Endometrial microvascular endothelial cells (primary cell): ENCODE results near the gene MBD4. TPM values are rescaled to one million over a fixed set of nuclear protein-coding genes. Genes with fewer than 3 reads are reported as not detected.
"Not testable (repeated sequence)": the region's sequence is repeated elsewhere in the genome, so short reads cannot be mapped to it uniquely, and the experiment has no call there.

Source experiments
- in situ Hi-C: cut with HindIII; loops from 2 replicates; pipeline ENCODE4 v1.10.0; 2017; ENCODE audit warnings: low sequenced_read_pairs, low pct_unique_long_range_greater_than_20kb; ENCODE audit errors: inconsistent ontology term
- total RNA-seq: library from RNA; depleted of rRNA; stranded (reverse); fragments of >200 nt; gene quantifications from one replicate; pipeline ENCODE4 v1.2.3, GENCODE V29; 2015; ENCODE audit errors: inconsistent ontology term

MBD4 gene
- total RNA-seq = 28.1 TPM

GRCh38 chr3:129439817-129440617, at the start of gene MBD4, which contains the start of gene IFT122:
Gene MBD4 (minus strand): TSS chr3:129439948. CDS start chr3:129439833, 115 bp downstream.
Gene IFT122 (plus strand): TSS chr3:129440224. CDS start chr3:129440331, 107 bp downstream.
- in situ Hi-C loops = no loop called here

GRCh38 chr3:129489258-129489657, 49.5 kb upstream of the MBD4 start:
- in situ Hi-C loops = not testable (repeated sequence)

DNA sequence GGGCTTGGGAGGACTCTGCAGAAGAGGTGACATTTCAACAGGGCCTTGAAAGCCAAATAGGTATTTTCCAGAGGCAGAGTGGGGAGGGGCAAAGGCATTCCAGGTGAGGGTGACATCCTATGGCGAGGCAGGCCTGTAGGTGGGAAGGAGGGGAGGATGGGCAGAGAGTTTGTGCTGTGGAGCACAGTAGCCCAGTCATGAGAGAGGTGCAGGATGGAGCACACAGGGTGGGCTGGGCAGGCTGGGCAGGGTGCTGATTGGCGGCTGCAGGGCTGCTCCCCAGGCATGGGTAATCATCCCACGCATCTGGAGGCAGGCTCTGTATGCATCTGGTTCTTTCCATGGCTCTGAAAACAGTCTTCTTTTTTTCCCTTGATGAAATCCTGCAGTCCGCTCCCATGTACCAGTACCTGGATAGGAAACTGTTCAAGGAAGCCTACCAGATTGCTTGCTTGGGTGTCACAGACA, 48.2 kb upstream of the MBD4 start:
- in situ Hi-C loops = not testable (repeated sequence)

- in situ Hi-C loops = no loop called here
Measured at GRCh38 chr3:129487183-129487867, 47.6 kb upstream of the MBD4 start.

- in situ Hi-C loops = no loop called here
Measured at GRCh38 chr3:129486664-129487035, 46.9 kb upstream of the MBD4 start.

DNA sequence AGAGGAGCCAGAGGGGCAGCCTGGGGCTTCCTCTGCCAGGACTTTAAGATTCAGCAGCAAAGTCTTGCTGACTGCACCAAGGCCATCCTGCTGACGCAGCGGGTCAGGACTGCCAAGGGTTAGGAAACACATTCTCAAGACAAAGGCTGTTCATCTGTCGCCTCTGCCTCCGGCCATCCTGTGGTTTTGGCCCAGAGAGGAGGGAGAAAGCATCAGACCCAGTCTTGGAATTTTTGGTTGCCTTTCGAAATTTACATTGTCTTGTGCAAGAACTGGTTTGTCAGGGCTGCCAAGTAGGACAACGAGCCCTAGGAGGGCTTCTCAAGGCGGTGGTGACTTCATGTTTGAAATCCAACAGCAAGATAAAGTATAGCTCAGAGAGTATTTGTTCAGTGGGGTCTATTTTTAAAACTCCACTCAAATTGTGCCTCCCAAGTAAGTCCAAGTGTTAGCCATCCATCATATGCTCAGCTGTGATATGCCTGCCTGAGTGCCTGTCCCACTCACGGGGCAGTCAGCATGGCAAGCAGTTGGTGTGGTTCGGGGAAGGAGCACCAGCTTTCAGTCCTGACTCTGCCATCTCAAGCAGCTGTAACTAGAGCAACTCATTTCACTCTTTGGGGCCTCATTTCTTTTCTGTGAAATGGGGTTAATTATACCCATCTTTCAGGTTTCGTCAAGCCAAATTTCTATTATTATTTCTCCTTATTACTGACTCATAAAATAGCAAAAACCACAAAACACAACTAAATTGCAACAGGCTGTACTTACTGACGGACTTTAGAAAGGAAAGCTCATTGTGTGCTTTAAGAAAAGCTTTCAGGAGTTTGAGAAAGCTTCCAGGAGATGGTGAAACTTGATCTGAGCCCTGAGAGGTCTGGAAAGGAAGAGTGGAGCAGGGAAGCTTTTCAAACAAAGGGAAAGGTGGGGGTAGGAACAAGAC, 46.2 kb upstream of the MBD4 start:
- in situ Hi-C loops = no loop called here

GRCh38 chr3:129485146-129485545, 45.4 kb upstream of the MBD4 start:
- in situ Hi-C loops = not testable (repeated sequence)

DNA sequence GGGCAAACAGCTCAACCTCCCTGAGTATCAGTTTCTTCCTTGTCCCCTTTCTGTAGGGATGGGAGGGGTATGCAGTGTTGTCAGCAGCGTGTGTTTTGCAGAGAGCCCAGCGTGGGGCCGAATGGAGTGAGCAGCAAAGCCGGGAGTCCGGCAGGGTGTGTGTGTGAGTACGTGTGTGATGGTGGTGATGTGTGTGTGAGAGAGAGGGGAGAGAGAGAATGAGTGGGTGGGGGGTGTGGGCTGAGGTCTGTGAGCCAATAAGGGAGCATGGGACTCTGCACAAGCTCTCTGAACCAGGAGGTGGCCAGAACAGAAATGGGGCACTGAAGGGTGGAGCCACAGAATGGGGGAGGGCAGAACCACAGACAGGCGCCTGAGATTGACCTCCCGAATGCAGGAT, 44.1 kb upstream of the MBD4 start:
- in situ Hi-C loops = no loop called here

GRCh38 chr3:129482721-129483120, 43.0 kb upstream of the MBD4 start:
- in situ Hi-C loops = no loop called here

DNA sequence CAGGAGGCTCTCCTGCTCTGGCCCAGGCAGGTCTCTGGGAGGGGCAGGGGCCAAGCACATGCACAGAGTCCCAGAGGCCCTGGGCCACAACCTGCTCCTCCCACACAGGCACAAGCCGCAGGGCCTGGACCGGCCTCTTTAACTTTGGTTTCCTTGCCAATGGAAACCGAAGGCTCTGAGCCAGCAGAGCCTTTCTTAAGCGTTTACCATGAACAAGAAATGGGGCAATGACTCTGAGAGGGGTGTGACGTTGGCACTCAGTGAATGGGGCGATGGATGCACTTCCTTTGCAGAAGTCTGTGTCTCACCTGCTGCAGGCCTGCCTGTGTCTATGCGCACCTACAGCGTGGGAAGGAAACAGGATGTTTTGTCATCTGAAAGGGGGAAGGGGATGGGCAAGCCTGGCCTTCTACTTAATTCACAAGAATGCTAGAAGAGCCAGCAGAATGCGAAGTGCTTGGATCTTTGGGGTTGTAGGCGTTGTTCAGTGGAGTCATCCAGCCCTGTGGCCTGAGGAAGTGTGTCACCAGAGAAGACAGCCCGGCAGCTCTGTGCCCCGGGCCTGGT, 42.1 kb upstream of the MBD4 start:
- in situ Hi-C loops = no loop called here

- in situ Hi-C loops = not testable (repeated sequence)
Measured at GRCh38 chr3:129481225-129481765, 41.5 kb upstream of the MBD4 start.

- in situ Hi-C loops = no loop called here
Measured at GRCh38 chr3:129476586-129476985, 36.8 kb upstream of the MBD4 start.

- in situ Hi-C loops = no loop called here
Measured at GRCh38 chr3:129475863-129476262, 36.1 kb upstream of the MBD4 start.

DNA sequence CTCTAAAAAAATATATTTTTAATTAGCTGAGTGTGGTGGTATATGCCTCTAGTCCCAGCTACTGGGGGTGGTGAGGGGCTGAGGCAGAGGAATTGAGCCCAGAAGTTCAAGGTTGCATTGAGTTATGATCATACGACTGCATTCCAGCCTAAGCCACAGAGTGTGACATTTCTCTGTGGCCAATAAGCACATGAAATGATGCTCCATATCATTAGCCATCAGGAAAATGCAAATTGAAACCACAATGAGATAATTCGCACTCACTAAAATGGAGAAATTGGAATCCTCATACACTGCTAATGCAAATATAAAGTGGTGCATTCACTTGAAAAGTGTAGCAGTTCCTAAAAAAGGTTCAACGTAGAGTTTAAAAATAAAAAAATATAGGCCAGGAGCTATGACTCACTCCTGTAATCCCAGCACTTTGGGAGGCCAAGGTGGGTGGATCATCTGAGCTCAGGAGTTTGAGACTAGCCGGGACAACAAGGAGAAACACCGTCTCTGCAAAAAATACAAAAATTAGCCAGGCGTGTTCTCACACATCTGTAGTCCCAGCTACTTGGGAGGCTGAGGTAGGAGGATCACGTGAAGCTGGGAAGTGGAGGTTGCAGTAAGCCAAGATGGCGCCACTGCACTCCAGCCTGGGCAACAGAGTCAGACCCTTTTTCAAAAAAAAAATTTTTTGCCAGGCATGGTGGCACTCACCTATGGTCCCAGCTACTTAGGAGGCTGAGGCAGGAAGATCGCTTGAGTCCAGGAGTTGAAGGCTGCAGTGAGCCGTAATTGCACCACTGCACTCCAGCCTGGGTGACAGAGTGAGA, 35.4 kb upstream of the MBD4 start:
- in situ Hi-C loops = no loop called here

GRCh38 chr3:129473769-129474152, 34.0 kb upstream of the MBD4 start:
- in situ Hi-C loops = no loop called here

- in situ Hi-C loops = no loop called here
Measured at GRCh38 chr3:129473067-129473768, 33.5 kb upstream of the MBD4 start.

DNA sequence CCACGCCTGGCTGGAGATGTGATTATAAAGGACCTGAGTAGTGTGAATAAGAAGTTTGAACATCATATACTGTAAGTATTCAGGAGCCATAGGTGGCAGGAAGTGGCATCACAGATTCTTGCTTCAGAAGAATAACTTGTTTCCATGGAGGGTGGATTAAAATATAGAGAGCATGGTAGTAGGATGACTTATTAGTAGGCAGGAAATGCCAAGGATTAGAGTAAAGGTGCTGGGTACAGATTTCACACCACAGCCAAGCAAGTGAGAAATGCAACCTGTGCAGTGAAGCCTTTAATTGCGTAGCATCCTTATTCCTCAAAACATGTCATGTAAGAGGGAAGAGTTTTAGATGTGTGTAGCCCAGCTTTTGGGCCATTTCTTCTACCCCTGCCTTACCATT, 31.1 kb upstream of the MBD4 start:
- in situ Hi-C loops = no loop called here
